ENCODE data around the gene ESYT1.

- peak; percentile 50 for TF ChIP-seq CTCF (IDR thresholded peaks at IDR 0.05; ENCODE audit: poor library complexity)
- no peak for TF ChIP-seq EZH2 (IDR thresholded peaks at IDR 0.05; ENCODE audit: borderline replicate concordance)
Observed at GRCh38 chr12:56117778-56118687, 10.0 kb upstream of the ESYT1 start, which contains the start of gene ZC3H10.
